Gastrocnemius medialis (tissue), 4 donors: Measurements from ENCODE around the gene TAOK1.

Experiments used
- CTCF ChIP-seq, 5 experiments: fragments of 450-650 bp in 3 of 5; fragments of 200-600 bp in 2 of 5; sonication (generic) in 2 of 5; IDR thresholded peaks in 4 of 5; conservative IDR thresholded peaks in 1 of 5; 1 replicate in 4 of 5; 2 replicates in 1 of 5; pipeline ENCODE4 v1.5.1; 2016 to 2019; ENCODE audit warnings: antibody characterized with exemption in 5 of 5, mild to moderate bottlenecking in 3 of 5, moderate library complexity in 3 of 5
- POLR2A ChIP-seq, 2 donors: fragments of 450-650 bp; IDR thresholded peaks; one replicate each; pipeline ENCODE4 v1.6.1; 2017; ENCODE audit warnings: antibody characterized with exemption in 2 of 2, mild to moderate bottlenecking in 2 of 2, moderate library complexity in 2 of 2

DNA sequence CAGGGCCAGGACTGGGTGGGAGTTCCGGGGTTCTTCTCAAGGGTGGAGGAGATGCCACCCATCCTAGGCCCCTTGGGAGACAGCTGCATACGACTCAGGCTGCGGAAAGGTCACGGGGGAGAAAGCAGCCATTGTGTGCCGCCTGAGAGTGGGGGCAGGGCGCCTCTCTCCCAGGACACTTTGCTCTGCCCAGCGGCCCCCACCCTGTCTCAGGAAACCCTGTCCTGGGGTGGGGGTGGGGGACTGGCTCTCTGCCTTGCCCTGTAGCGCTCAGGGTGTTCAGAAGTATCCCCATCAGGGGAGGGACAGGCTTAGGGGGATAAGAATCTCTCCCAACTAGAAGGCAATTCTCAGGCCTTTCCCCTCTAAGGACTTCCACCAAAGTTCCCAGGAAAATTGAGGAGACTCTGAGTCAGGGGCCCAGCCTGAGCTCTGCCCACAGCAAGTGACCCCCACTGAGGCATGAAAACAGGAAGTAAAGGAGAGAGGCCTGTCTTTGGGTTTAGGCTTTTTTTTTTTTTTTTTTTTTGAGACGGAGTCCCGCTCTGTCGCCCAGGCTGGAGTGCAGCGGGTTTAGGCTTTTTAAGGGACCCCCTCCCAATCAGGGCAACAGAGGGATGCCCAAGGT lies 194.4 kb downstream of the TAOK1 start:
- TF ChIP-seq POLR2A (IDR thresholded peaks at IDR 0.05) (no peak), CTCF (IDR thresholded peaks at IDR 0.05 in 4 of 5, conservative IDR thresholded peaks at IDR 0.05 in 1 of 5) (no peak)
